ENCODE results near the gene HIVEP3. TPM values are rescaled to one million over a fixed set of nuclear protein-coding genes. Genes with fewer than 3 reads are reported as not detected.

The HIVEP3 gene
- total RNA-seq, 5 donors from 2014 or later (not counting 1 experiment from before 2014, with no cell fraction given): 7.0 to 15.3 (median 8.8) TPM

- Histone ChIP-seq H3K9me3 (no peaks in the 10 kb centered on the region), H3K4me1 (ENCODE audit: control insufficient read depth in 1 of 2, extremely low read depth in 1 of 2, insufficient read depth in 2 of 2, low read length in 2 of 2) (no peaks in the 10 kb centered on the region), H3K4me3 (ENCODE audit: control insufficient read depth in 1 of 2, extremely low read depth in 1 of 2, low read length in 1 of 2) (no peak overlapping the region), H3K36me3 (ENCODE audit: control insufficient read depth in 2 of 2, extremely low read depth in 1 of 2, insufficient read depth in 1 of 2, low read length in 1 of 2) (no peaks in the 10 kb centered on the region), H3K27me3 (replicated peaks in 1 of 2; ENCODE audit: control insufficient read depth in 2 of 2, extremely low read depth in 1 of 2, insufficient read depth in 2 of 2, low read length in 1 of 2) (no peaks in the 10 kb centered on the region), H3K27ac (ENCODE audit: low read length) (no peak overlapping the region)
- H3K9me3 Mint-ChIP-seq: no peaks in the 10 kb centered on the region
- no peak overlapping the region for H3K4me3 Mint-ChIP-seq
- ChIA-PET CTCF (no interaction called here), POLR2A (no interaction called here)
- DNase-seq (no peak), ATAC-seq (replicated peaks in 1 of 4) (no peak)
- H3K36me3 Mint-ChIP-seq: peaks cover 11% of the 10 kb centered on the region
- H3K27me3 Mint-ChIP-seq: no peaks in the 10 kb centered on the region
- H3K4me1 Mint-ChIP-seq: peaks cover 12 to 19% (median 16%) of the 10 kb centered on the region in 3 donors
- no peak overlapping the region for H3K27ac Mint-ChIP-seq
- WGBS (ENCODE audit: insufficient coverage): 95% methylated on average over 7 of the region's 8 CpGs
These were observed 378.7 kb downstream of the HIVEP3 start for GRCh38 chr1:41539999-41540398.

GRCh38 chr1:41539418-41539805 is 379.3 kb downstream of the HIVEP3 start:
- no peak overlapping the region for H3K27ac ChIP-seq (ENCODE audit: low read length)
- CTCF ChIA-PET: no interaction called here
- no peaks in the 10 kb centered on the region for H3K9me3 ChIP-seq
- Mint-ChIP-seq H3K4me3 (no peak overlapping the region), H3K27me3 (no peaks in the 10 kb centered on the region), H3K27ac (no peak overlapping the region), H3K4me1 (peaks cover 12 to 19% (median 16%) of the 10 kb centered on the region in 3 donors), H3K36me3 (peaks cover 11% of the 10 kb centered on the region), H3K9me3 (no peaks in the 10 kb centered on the region)
- H3K36me3 ChIP-seq (ENCODE audit: control insufficient read depth in 2 of 2, extremely low read depth in 1 of 2, insufficient read depth in 1 of 2, low read length in 1 of 2): no peaks in the 10 kb centered on the region
- POLR2A ChIA-PET: no interaction called here
- no peaks in the 10 kb centered on the region for H3K27me3 ChIP-seq (replicated peaks in 1 of 2; ENCODE audit: control insufficient read depth in 2 of 2, extremely low read depth in 1 of 2, insufficient read depth in 2 of 2, low read length in 1 of 2)
- H3K4me3 ChIP-seq (ENCODE audit: control insufficient read depth in 1 of 2, extremely low read depth in 1 of 2, low read length in 1 of 2): no peak overlapping the region
- no peaks in the 10 kb centered on the region for H3K4me1 ChIP-seq (ENCODE audit: control insufficient read depth in 1 of 2, extremely low read depth in 1 of 2, insufficient read depth in 2 of 2, low read length in 2 of 2)
- 98% methylated on average over 5 of the region's 6 CpGs for WGBS (ENCODE audit: insufficient coverage)
- DNase-seq (no peak), ATAC-seq (replicated peaks in 1 of 4) (no peak)

GRCh38 chr1:41538741-41539417 is 379.8 kb downstream of the HIVEP3 start:
- H3K4me1 ChIP-seq (ENCODE audit: control insufficient read depth in 1 of 2, extremely low read depth in 1 of 2, insufficient read depth in 2 of 2, low read length in 2 of 2): no peaks in the 10 kb centered on the region
- Mint-ChIP-seq H3K9me3 (no peaks in the 10 kb centered on the region), H3K4me1 (peaks cover 12 to 19% (median 16%) of the 10 kb centered on the region in 3 donors), H3K27ac (no peak overlapping the region), H3K4me3 (no peak overlapping the region), H3K27me3 (no peaks in the 10 kb centered on the region), H3K36me3 (peaks cover 9% of the 10 kb centered on the region)
- no peaks in the 10 kb centered on the region for H3K9me3 ChIP-seq
- 93% methylated on average over 6 of the region's 9 CpGs for WGBS (ENCODE audit: insufficient coverage)
- DNase-seq: no peak
- CTCF ChIA-PET: no interaction called here
- POLR2A ChIA-PET: no interaction called here
- no peaks in the 10 kb centered on the region for H3K36me3 ChIP-seq (ENCODE audit: control insufficient read depth in 2 of 2, extremely low read depth in 1 of 2, insufficient read depth in 1 of 2, low read length in 1 of 2)
- no peak overlapping the region for H3K4me3 ChIP-seq (ENCODE audit: control insufficient read depth in 1 of 2, extremely low read depth in 1 of 2, low read length in 1 of 2)
- H3K27ac ChIP-seq (ENCODE audit: low read length): no peak overlapping the region
- no peak for ATAC-seq (replicated peaks in 1 of 4)
- H3K27me3 ChIP-seq (replicated peaks in 1 of 2; ENCODE audit: control insufficient read depth in 2 of 2, extremely low read depth in 1 of 2, insufficient read depth in 2 of 2, low read length in 1 of 2): no peaks in the 10 kb centered on the region

- DNase-seq (no peak), ATAC-seq (replicated peaks in 1 of 4) (no peak)
- no peaks in the 10 kb centered on the region for H3K27me3 Mint-ChIP-seq
- no peaks in the 10 kb centered on the region for H3K9me3 Mint-ChIP-seq
- ChIA-PET POLR2A (no interaction called here), CTCF (no interaction called here)
- Histone ChIP-seq H3K9me3 (no peaks in the 10 kb centered on the region), H3K4me1 (ENCODE audit: control insufficient read depth in 1 of 2, extremely low read depth in 1 of 2, insufficient read depth in 2 of 2, low read length in 2 of 2) (no peaks in the 10 kb centered on the region), H3K27ac (ENCODE audit: low read length) (no peak overlapping the region), H3K27me3 (replicated peaks in 1 of 2; ENCODE audit: control insufficient read depth in 2 of 2, extremely low read depth in 1 of 2, insufficient read depth in 2 of 2, low read length in 1 of 2) (no peaks in the 10 kb centered on the region), H3K4me3 (ENCODE audit: control insufficient read depth in 1 of 2, extremely low read depth in 1 of 2, low read length in 1 of 2) (no peak overlapping the region), H3K36me3 (ENCODE audit: control insufficient read depth in 2 of 2, extremely low read depth in 1 of 2, insufficient read depth in 1 of 2, low read length in 1 of 2) (no peaks in the 10 kb centered on the region)
- WGBS (ENCODE audit: insufficient coverage): 82% methylated on average over 7 of the region's 10 CpGs
- no peak overlapping the region for H3K4me3 Mint-ChIP-seq
- peaks cover 12 to 19% (median 16%) of the 10 kb centered on the region in 3 donors for H3K4me1 Mint-ChIP-seq
- peaks cover 3% of the 10 kb centered on the region for H3K36me3 Mint-ChIP-seq
- H3K27ac Mint-ChIP-seq: no peak overlapping the region
These were observed 380.9 kb downstream of the HIVEP3 start for GRCh38 chr1:41537788-41538351.

GRCh38 chr1:41537251-41537650 is 381.5 kb downstream of the HIVEP3 start:
- H3K27me3 Mint-ChIP-seq: no peaks in the 10 kb centered on the region
- Histone ChIP-seq H3K9me3 (no peaks in the 10 kb centered on the region), H3K4me3 (ENCODE audit: control insufficient read depth in 1 of 2, extremely low read depth in 1 of 2, low read length in 1 of 2) (no peak overlapping the region), H3K27ac (ENCODE audit: low read length) (no peak overlapping the region), H3K36me3 (ENCODE audit: control insufficient read depth in 2 of 2, extremely low read depth in 1 of 2, insufficient read depth in 1 of 2, low read length in 1 of 2) (no peaks in the 10 kb centered on the region), H3K4me1 (ENCODE audit: control insufficient read depth in 1 of 2, extremely low read depth in 1 of 2, insufficient read depth in 2 of 2, low read length in 2 of 2) (no peaks in the 10 kb centered on the region), H3K27me3 (replicated peaks in 1 of 2; ENCODE audit: control insufficient read depth in 2 of 2, extremely low read depth in 1 of 2, insufficient read depth in 2 of 2, low read length in 1 of 2) (no peaks in the 10 kb centered on the region)
- H3K4me3 Mint-ChIP-seq: no peak overlapping the region
- ChIA-PET CTCF (no interaction called here), POLR2A (no interaction called here)
- H3K4me1 Mint-ChIP-seq: peaks cover 12 to 19% (median 16%) of the 10 kb centered on the region in 3 donors
- ATAC-seq (replicated peaks in 1 of 4): no peak
- WGBS (ENCODE audit: insufficient coverage): 98% methylated on average over 6 of the region's 6 CpGs
- peaks cover under 1% of the 10 kb centered on the region for H3K36me3 Mint-ChIP-seq
- no peaks in the 10 kb centered on the region for H3K9me3 Mint-ChIP-seq
- no peak overlapping the region for H3K27ac Mint-ChIP-seq
- DNase-seq: no peak

DNA sequence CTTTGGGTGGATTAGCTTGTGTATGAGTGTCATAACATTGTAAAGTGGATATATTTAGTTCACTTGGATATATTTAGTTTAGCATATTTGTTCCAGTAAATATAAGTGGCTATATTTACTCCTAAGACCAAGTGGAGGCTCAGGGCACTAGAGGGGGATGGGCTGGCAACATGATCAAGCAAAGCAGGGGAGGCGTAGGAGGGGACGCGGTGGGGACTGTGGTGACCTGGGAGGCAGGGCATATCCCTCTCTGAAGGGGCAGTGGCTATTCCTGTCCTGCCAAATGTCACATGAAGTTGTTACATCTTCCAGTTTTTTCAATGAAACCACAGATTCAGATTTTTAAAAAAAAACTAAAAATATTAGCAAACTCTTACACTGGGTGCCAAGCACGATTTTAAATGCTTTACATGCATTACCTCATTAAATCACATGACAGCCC is 382.3 kb downstream of the HIVEP3 start:
- POLR2A ChIA-PET: no interaction called here
- WGBS (ENCODE audit: insufficient coverage): 100% methylated on average over 1 of the region's 4 CpGs
- H3K36me3 Mint-ChIP-seq: no peaks in the 10 kb centered on the region

More for the DNA sequence above, 382.3 kb downstream of the HIVEP3 start:
- H3K4me1 ChIP-seq (ENCODE audit: control insufficient read depth in 1 of 2, extremely low read depth in 1 of 2, insufficient read depth in 2 of 2, low read length in 2 of 2): no peaks in the 10 kb centered on the region
- H3K9me3 Mint-ChIP-seq: no peaks in the 10 kb centered on the region
- H3K27ac ChIP-seq (ENCODE audit: low read length): no peak overlapping the region
- H3K27me3 ChIP-seq (replicated peaks in 1 of 2; ENCODE audit: control insufficient read depth in 2 of 2, extremely low read depth in 1 of 2, insufficient read depth in 2 of 2, low read length in 1 of 2): no peaks in the 10 kb centered on the region
- H3K36me3 ChIP-seq (ENCODE audit: control insufficient read depth in 2 of 2, extremely low read depth in 1 of 2, insufficient read depth in 1 of 2, low read length in 1 of 2): no peaks in the 10 kb centered on the region
- H3K27me3 Mint-ChIP-seq: no peaks in the 10 kb centered on the region
- no peaks in the 10 kb centered on the region for H3K9me3 ChIP-seq
- H3K4me3 Mint-ChIP-seq: no peak overlapping the region
- no peak for ATAC-seq (replicated peaks in 1 of 4)
- CTCF ChIA-PET: no interaction called here
- peaks cover 7 to 15% (median 13%) of the 10 kb centered on the region in 3 donors for H3K4me1 Mint-ChIP-seq
- no peak overlapping the region for H3K27ac Mint-ChIP-seq
- H3K4me3 ChIP-seq (ENCODE audit: control insufficient read depth in 1 of 2, extremely low read depth in 1 of 2, low read length in 1 of 2): no peak overlapping the region
- no peak for DNase-seq

All from T-cell (primary cell).